GM12865 (cell line): Measurements from ENCODE around the gene CEP70.

Experiments used
- DNase-seq: peaks from one replicate; pipeline ENCODE4 v3.0.0; 2010; ENCODE audit warnings: low read depth
- H3K4me3 ChIP-seq: 2 replicates; pipeline ENCODE4 v1.5.1; 2011; ENCODE audit warnings: mild to moderate bottlenecking, low read depth, low read length, control low read depth
- CTCF ChIP-seq: IDR thresholded peaks from 2 replicates; pipeline ENCODE4 v1.5.1; 2011; ENCODE audit warnings: low read length, control low read depth, low read depth, inconsistent platforms; ENCODE audit not compliant: insufficient read depth; ENCODE audit errors: missing control alignments

The CEP70 gene

GRCh38 chr3:138473391-138473790 is 120.7 kb downstream of the CEP70 start:
- TF ChIP-seq CTCF: no peak
- H3K4me3 ChIP-seq: no peak overlapping the region
- DNase-seq: no peak

- no peak for DNase-seq
- no peak for TF ChIP-seq CTCF
- no peak overlapping the region for H3K4me3 ChIP-seq
Measured at GRCh38 chr3:138472141-138472825, 121.8 kb downstream of the CEP70 start.

- no peak overlapping the region for H3K4me3 ChIP-seq
- no peak for DNase-seq
- TF ChIP-seq CTCF: no peak
Measured at GRCh38 chr3:138471481-138471880, 122.6 kb downstream of the CEP70 start.

DNA sequence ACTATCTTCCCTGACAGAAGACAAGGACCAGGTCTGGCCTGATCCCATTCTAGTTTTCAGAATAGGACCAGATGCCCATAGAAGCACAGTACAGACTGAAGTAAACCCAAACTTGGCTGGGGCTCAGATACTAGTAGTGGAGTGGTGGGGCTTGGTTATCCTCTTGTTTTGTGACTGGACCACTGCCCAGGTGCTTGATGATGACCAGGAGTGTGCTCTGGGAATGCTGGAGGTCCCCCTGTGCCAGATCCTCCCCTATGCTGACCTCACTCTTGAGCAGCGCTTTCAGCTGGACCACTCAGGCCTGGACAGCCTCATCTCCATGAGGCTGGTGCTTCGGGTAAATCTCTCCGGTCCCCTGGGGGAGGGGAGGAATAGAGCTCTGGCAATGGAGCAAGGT is 123.4 kb downstream of the CEP70 start:
- no peak for DNase-seq
- H3K4me3 ChIP-seq: no peak overlapping the region
- TF ChIP-seq CTCF: no peak

DNA sequence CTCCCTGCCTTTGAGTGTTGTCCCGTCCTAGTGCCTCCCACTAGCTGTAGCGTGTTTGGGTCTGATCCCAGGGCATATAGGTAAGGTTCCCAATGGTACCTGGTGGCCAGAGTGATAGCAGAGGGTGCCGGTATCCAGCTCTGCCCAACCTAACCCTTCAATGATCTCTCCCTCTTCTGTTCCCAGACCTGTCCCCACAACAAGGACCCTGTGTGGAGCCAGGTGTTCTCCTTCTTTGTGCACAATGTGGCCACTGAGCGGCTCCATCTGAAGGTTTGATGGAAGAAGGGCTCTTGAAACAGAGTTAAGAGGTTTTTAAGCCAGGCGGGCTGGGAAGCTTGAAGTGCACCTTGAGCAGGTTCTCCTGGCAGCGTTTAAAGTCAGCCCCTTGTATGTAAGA is 124.2 kb downstream of the CEP70 start:
- H3K4me3 ChIP-seq: no peak overlapping the region
- no peak for TF ChIP-seq CTCF
- DNase-seq: no peak

- DNase-seq: no peak
- TF ChIP-seq CTCF: no peak
- no peak overlapping the region for H3K4me3 ChIP-seq
Measured at GRCh38 chr3:138468886-138469285, 125.2 kb downstream of the CEP70 start.

DNA sequence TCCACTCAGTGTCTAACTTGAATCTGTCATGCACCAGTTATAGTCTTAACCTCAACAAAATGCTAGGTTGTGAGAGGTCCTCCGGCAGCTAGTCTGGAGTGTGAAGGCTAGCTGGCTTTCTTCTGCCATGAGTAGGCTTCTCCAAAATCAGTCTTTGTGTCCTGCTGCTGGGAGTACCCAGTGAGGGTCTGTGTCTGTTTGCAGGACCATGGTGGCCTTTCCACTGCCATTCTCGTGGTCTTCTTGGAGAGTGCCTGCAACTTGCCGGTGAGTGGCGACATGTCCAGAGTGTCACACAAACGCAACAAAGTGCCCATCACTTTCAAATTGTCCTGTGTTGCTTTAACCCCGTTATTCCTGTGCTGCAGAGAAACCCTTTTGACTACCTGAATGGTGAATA is 125.6 kb downstream of the CEP70 start:
- no peak for TF ChIP-seq CTCF
- DNase-seq: no peak
- no peak overlapping the region for H3K4me3 ChIP-seq
